K562 (cell line): Measurements from ENCODE around the gene CRB2. TPM values are rescaled to one million over a fixed set of nuclear protein-coding genes. Genes with fewer than 3 reads are reported as not detected.

ENCODE experiments used
- ATAC-seq: fragments of 200-7000 bp; cut with Tn5 transposase; 3 replicates; pipeline ENCODE4 v1.9.1; 2020; ENCODE audit warnings: moderate library complexity
- BruUV-seq: library from RNA; stranded (reverse); fragments of 400-500 nt; replicated peaks from 2 replicates; lab custom pipeline; 2021; lab: Mats Ljungman, UMichigan
- CTCF ChIA-PET: fragments of 300-600 bp; formaldehyde crosslinking; extraction: SDS; loops from one replicate; lab custom pipeline; 2021; ENCODE audit warnings: low intra/inter-chr PET ratio; lab: Yijun Ruan, JAX
- POLR2A ChIA-PET: fragments of 300-600, 350-650 bp; sonication (Branson Sonifier 250); formaldehyde crosslinking; extraction: SDS; loops from one replicate; lab custom pipeline; 2021; ENCODE audit warnings: antibody characterized with exemption, inconsistent platforms; lab: Yijun Ruan, JAX
- DNase-seq, 4 experiments: peaks; one replicate each; pipeline versions ENCODE4 v3.0.0 to v3.0.0-alpha.2; 2011 to 2018; ENCODE audit warnings: low spot score in 3 of 4, mixed read lengths in 3 of 4; ENCODE audit errors: extremely low read depth in 1 of 4
- FAIRE-seq: peaks from 2 replicates; lab custom pipeline; 2011; peaks lifted over from hg19 to GRCh38; lab: Jason Lieb, UNC
- H2AFZ ChIP-seq: 2 replicates; pipeline ENCODE4 v1.6.0; 2011; ENCODE audit warnings: low read depth, low read length, control low read depth, inconsistent platforms
- H3K27ac ChIP-seq: fragments of 200-600 bp; 3 replicates; pipeline ENCODE4 v1.8.0; 2011; ENCODE audit warnings: low read depth, mild to moderate bottlenecking, control low read depth, inconsistent platforms, low read length, moderate library complexity, mixed read lengths; ENCODE audit errors: extremely low read depth
- H3K27me3 ChIP-seq, 2 experiments: fragments of 300-600 bp in 1 of 2; 2 replicates in 1 of 2; 3 replicates in 1 of 2; pipeline versions ENCODE4 v1.6.0 to v1.8.0; 2011; ENCODE audit warnings: inconsistent platforms in 2 of 2, low read length in 2 of 2, mild to moderate bottlenecking in 1 of 2, mixed read lengths in 1 of 2, moderate library complexity in 1 of 2; ENCODE audit not compliant: control insufficient read depth in 2 of 2, insufficient read depth in 2 of 2
- H3K36me3 ChIP-seq: fragments of 300-600 bp; 3 replicates; pipeline ENCODE4 v1.8.0; 2011; ENCODE audit warnings: mild to moderate bottlenecking, low read length, inconsistent platforms; ENCODE audit not compliant: control insufficient read depth, insufficient read depth
- H3K4me1 ChIP-seq, 2 experiments: fragments of 200-600 bp in 1 of 2; replicated peaks in 1 of 2; 2 replicates in 1 of 2; 3 replicates in 1 of 2; pipeline versions ENCODE4 v1.5.1 to v1.8.0; 2011; ENCODE audit warnings: inconsistent platforms in 2 of 2, low read length in 2 of 2, mild to moderate bottlenecking in 1 of 2, mixed read lengths in 1 of 2, moderate library complexity in 1 of 2; ENCODE audit not compliant: control insufficient read depth in 2 of 2, insufficient read depth in 2 of 2
- H3K4me2 ChIP-seq: 2 replicates; pipeline ENCODE4 v1.6.1; 2011; ENCODE audit warnings: low read length, control low read depth, inconsistent platforms, mixed read lengths; ENCODE audit not compliant: insufficient read depth
- H3K4me3 ChIP-seq: fragments of 200-600 bp; sonication (generic), shearing (Covaris generic); 2 replicates; pipeline ENCODE4 v1.5.1; 2016; ENCODE audit warnings: control low read depth, inconsistent platforms
- H3K79me2 ChIP-seq: fragments of 200-600 bp; 3 replicates; pipeline ENCODE4 v1.8.0; 2011; ENCODE audit warnings: low read length, inconsistent platforms; ENCODE audit not compliant: control insufficient read depth, insufficient read depth
- H3K9ac ChIP-seq, 2 experiments: 2 replicates each; pipeline versions ENCODE4 v1.6.0 to v1.6.1; 2011; ENCODE audit warnings: low read depth in 2 of 2, low read length in 2 of 2, control low read depth in 1 of 2, inconsistent platforms in 1 of 2, mild to moderate bottlenecking in 1 of 2, mixed read lengths in 1 of 2; ENCODE audit not compliant: insufficient read depth in 1 of 2
- H3K9me1 ChIP-seq: one replicate; pipeline ENCODE4 v1.6.0; 2011; ENCODE audit warnings: inconsistent platforms, mild to moderate bottlenecking, low read length, moderate library complexity; ENCODE audit not compliant: control insufficient read depth, insufficient read depth
- H3K9me3 ChIP-seq: replicated peaks from 2 replicates; pipeline ENCODE4 v1.5.1; 2011; ENCODE audit warnings: low read depth, low read length, inconsistent platforms; ENCODE audit not compliant: control insufficient read depth, insufficient read depth
- H4K20me1 ChIP-seq: replicated peaks from 2 replicates; pipeline ENCODE4 v1.6.1; 2011; ENCODE audit warnings: low read length, inconsistent platforms, mixed read lengths; ENCODE audit not compliant: control insufficient read depth, insufficient read depth
- HINFP ChIP-seq: fragments of 450-650 bp; conservative IDR thresholded peaks from 2 replicates; pipeline ENCODE4 v1.6.1; 2016; ENCODE audit warnings: missing genetic modification characterization, low read depth, mild to moderate bottlenecking, control low read depth, missing compliant biosample characterization
- ID3 ChIP-seq, 2 experiments: fragments of 250-450 bp in 1 of 2; fragments of 450-650 bp in 1 of 2; sonication (Bioruptor Pico) in 1 of 2; IDR thresholded peaks; 2 replicates each; pipeline versions ENCODE4 v1.6.1 to v1.8.0; 2016 to 2021; ENCODE audit warnings: mild to moderate bottlenecking in 2 of 2, moderate library complexity in 2 of 2, missing compliant biosample characterization in 1 of 2, missing genetic modification characterization in 1 of 2
- MEIS2 ChIP-seq: fragments of 450-650 bp; IDR thresholded peaks from 2 replicates; pipeline ENCODE4 v1.6.1; 2014; ENCODE audit warnings: mild to moderate bottlenecking; ENCODE audit not compliant: partially characterized antibody
- PRMT5 ChIP-seq: sonication (generic); formaldehyde crosslinking; IDR thresholded peaks from 2 replicates; pipeline ENCODE4 v1.5.0; 2020; ENCODE audit warnings: missing genetic modification reagents
- SETDB1 ChIP-seq: IDR thresholded peaks from one replicate; pipeline ENCODE4 v1.6.1; 2012; ENCODE audit warnings: low read length, control low read depth, inconsistent platforms
- YY1 ChIP-seq, 3 experiments: IDR thresholded peaks; 2 replicates each; pipeline ENCODE4 v1.6.1; 2011; ENCODE audit warnings: low read length in 2 of 3, mild to moderate bottlenecking in 2 of 3, moderate library complexity in 2 of 3, borderline replicate concordance in 1 of 3, control low read depth in 1 of 3, low read depth in 1 of 3; ENCODE audit not compliant: insufficient read depth in 3 of 3, insufficient replicate concordance in 2 of 3, control insufficient read depth in 1 of 3, insufficient read length in 1 of 3; ENCODE audit errors: extremely low read depth in 1 of 3
- ZKSCAN3 ChIP-seq: fragments of 250-450 bp; sonication (Bioruptor Pico); IDR thresholded peaks from 2 replicates; pipeline ENCODE4 v1.4.0; 2020
- ZNF212 ChIP-seq: fragments of 450-650 bp; formaldehyde crosslinking; IDR thresholded peaks from 2 replicates; pipeline ENCODE4 v1.4.0; 2020; ENCODE audit warnings: mild to moderate bottlenecking
- ZNF41 ChIP-seq: fragments of 250-450 bp; sonication (Bioruptor Pico); conservative IDR thresholded peaks from 2 replicates; pipeline ENCODE4 v1.4.0; 2020; ENCODE audit warnings: mild to moderate bottlenecking
- ZNF507 ChIP-seq: conservative IDR thresholded peaks from 2 replicates; pipeline ENCODE4 v1.6.1; 2017; ENCODE audit warnings: missing genetic modification characterization, missing compliant biosample characterization
- WGBS: fragments of 100-300 bp; shearing (Covaris generic); methylation state at CpG from one replicate; pipeline ENCODE4 v1.1.6; 2016; ENCODE audit warnings: low coverage, mixed read lengths; ENCODE audit not compliant: insufficient coverage; ENCODE audit errors: missing lambda C conversion rate; 5-methylcytosine and 5-hydroxymethylcytosine counted together
- in situ Hi-C: fragments of 300-500 bp; cut with MboI; formaldehyde crosslinking; loops from 4 replicates; pipeline ENCODE4 v1.15.0; 2018; ENCODE audit warnings: inconsistent platforms, mixed read lengths
- intact Hi-C: fragments of 100-400 bp; cut with micrococcal nuclease; formaldehyde crosslinking; loops from 2 replicates; pipeline ENCODE4 v1.14.2; 2022
- polyA plus RNA-seq, 8 experiments: library from polyadenylated mRNA; depleted of rRNA in 4 of 8; stranded (reverse) in 5 of 8; unstranded in 3 of 8; fragments of >200 nt; fragmentation: Nextera tagmentation in 2 of 8; fragmentation: Illumina TruSeq in 1 of 8; extraction: Ambion mirVana in 2 of 8; extraction: Trizol in 1 of 8; gene quantifications; 2 replicates each; pipeline versions ENCODE4 v1.2.1 to v1.2.3, GENCODE V29; 2011 to 2014; ENCODE audit warnings: inconsistent platforms in 1 of 8, missing spikeins in 1 of 8
- total RNA-seq, 7 experiments: library from RNA; depleted of rRNA in 6 of 7; stranded (reverse); fragments of >200 nt in 6 of 7; fragmentation: Illumina TruSeq in 2 of 7; extraction: Trizol in 2 of 7; gene quantifications; 2 replicates each; pipeline versions ENCODE4 v1.2.1 to v1.2.3, GENCODE V29; 2011 to 2021; ENCODE audit warnings: low replicate concordance in 1 of 7
- TF ChIP-seq, protein P1 (sequence below): IDR thresholded peaks from 2 replicates; pipeline ENCODE4 v1.6.1; 2011; ENCODE audit not compliant: insufficient read length; ENCODE audit errors: extremely low read depth
- TF ChIP-seq, protein P2 (sequence below), 2 experiments: fragments of 450-650 bp; IDR thresholded peaks; 2 replicates each; pipeline ENCODE4 v1.6.1; 2018; ENCODE audit warnings: mild to moderate bottlenecking in 2 of 2, low read depth in 1 of 2; ENCODE audit not compliant: partially characterized antibody in 2 of 2

Gene CRB2
- total and polyA plus RNA-seq, 9 of the 15 experiments (the other 6 are each of a cell fraction or from before 2014, with no cell fraction given): 0.13 to 1.2 (median 0.25) TPM; not detected in 2

GRCh38 chr9:123400926-123401503, 45.0 kb downstream of the CRB2 start:
- no peak overlapping the region for H3K27ac ChIP-seq
- BruUV-seq: no TSS peak
- no peak overlapping the region for H3K9ac ChIP-seq
- CTCF ChIA-PET: interaction anchor here (1.5 kb wide), 1 partner anchor 640 kb away, joined by 9 read pairs; no protein-coding TSS in a partner anchor
- DNase-seq (no peak), ATAC-seq (no peak), FAIRE-seq (no peak)
- no peak overlapping the region for H3K4me2 ChIP-seq
- WGBS: 61% methylated on average over 13 of the region's 13 CpGs
- no peak overlapping the region for H2AFZ ChIP-seq
- no peak overlapping the region for H3K4me3 ChIP-seq
- intact Hi-C loops: no loop called here
- no peaks in the 10 kb centered on the region for H3K27me3 ChIP-seq
- in situ Hi-C loops: loop anchor here (10.0 kb wide), 1 partner anchor 634 kb away; no protein-coding TSS in a partner anchor
- H3K9me1 ChIP-seq: no peaks in the 10 kb centered on the region
- no peaks in the 10 kb centered on the region for H3K9me3 ChIP-seq
- H3K4me1 ChIP-seq: peaks cover 3 to 9% of the 10 kb centered on the region in 2 experiments; a peak in 4 of 5 replicates
- H3K79me2 ChIP-seq: no peaks in the 10 kb centered on the region
- POLR2A ChIA-PET: no interaction called here
- no peaks in the 10 kb centered on the region for H4K20me1 ChIP-seq
- H3K36me3 ChIP-seq: no peaks in the 10 kb centered on the region
- TF ChIP-seq, protein P1, sequence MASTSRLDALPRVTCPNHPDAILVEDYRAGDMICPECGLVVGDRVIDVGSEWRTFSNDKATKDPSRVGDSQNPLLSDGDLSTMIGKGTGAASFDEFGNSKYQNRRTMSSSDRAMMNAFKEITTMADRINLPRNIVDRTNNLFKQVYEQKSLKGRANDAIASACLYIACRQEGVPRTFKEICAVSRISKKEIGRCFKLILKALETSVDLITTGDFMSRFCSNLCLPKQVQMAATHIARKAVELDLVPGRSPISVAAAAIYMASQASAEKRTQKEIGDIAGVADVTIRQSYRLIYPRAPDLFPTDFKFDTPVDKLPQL: no peak
- TF ChIP-seq ZNF507 (tag) (no peak), ZKSCAN3 (CRISPR knock-in tag) (no peak), YY1 (IDR thresholded peaks at IDR 0.05; ENCODE audit: borderline replicate concordance in 1 of 3, control insufficient read depth in 1 of 3, extremely low read depth in 1 of 3, insufficient read depth in 3 of 3, insufficient read length in 1 of 3, insufficient replicate concordance in 2 of 3, low read depth in 1 of 3, low read length in 2 of 3) (no peak), ZNF41 (CRISPR knock-in tag) (no peak), MEIS2 (no peak), HINFP (tag) (no peak), SETDB1 (no peak), PRMT5 (CRISPR knock-in tag) (no peak), ID3 (CRISPR knock-in tag; IDR thresholded peaks at IDR 0.05) (no peak), ID3 (tag; IDR thresholded peaks at IDR 0.05) (no peak), ZNF212 (CRISPR knock-in tag) (no peak)
- TF ChIP-seq, protein P2, sequence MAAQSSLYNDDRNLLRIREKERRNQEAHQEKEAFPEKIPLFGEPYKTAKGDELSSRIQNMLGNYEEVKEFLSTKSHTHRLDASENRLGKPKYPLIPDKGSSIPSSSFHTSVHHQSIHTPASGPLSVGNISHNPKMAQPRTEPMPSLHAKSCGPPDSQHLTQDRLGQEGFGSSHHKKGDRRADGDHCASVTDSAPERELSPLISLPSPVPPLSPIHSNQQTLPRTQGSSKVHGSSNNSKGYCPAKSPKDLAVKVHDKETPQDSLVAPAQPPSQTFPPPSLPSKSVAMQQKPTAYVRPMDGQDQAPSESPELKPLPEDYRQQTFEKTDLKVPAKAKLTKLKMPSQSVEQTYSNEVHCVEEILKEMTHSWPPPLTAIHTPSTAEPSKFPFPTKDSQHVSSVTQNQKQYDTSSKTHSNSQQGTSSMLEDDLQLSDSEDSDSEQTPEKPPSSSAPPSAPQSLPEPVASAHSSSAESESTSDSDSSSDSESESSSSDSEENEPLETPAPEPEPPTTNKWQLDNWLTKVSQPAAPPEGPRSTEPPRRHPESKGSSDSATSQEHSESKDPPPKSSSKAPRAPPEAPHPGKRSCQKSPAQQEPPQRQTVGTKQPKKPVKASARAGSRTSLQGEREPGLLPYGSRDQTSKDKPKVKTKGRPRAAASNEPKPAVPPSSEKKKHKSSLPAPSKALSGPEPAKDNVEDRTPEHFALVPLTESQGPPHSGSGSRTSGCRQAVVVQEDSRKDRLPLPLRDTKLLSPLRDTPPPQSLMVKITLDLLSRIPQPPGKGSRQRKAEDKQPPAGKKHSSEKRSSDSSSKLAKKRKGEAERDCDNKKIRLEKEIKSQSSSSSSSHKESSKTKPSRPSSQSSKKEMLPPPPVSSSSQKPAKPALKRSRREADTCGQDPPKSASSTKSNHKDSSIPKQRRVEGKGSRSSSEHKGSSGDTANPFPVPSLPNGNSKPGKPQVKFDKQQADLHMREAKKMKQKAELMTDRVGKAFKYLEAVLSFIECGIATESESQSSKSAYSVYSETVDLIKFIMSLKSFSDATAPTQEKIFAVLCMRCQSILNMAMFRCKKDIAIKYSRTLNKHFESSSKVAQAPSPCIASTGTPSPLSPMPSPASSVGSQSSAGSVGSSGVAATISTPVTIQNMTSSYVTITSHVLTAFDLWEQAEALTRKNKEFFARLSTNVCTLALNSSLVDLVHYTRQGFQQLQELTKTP (IDR thresholded peaks at IDR 0.05; ENCODE audit: low read depth in 1 of 2, partially characterized antibody in 2 of 2): no peak
